ENCODE measurements around the gene KIF9.

DNA sequence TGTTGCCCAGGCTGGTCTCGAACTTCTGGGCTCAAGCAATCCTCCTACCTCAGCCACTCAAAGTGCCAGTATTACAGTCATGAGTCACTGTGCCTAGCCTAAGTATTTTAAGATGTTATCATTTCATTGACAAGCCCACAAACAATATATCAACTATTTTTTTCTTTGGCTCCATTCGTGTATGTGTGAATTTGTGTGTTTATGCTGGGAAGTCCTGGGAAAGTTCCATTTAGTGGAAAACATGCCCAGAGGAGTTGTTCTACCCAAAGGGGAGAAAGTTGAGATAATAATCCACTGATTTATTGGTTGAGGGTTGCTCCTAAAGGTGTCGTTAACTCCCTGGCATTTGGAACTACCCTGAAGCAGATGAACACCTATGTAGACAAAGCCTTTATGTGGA, 58.8 kb downstream of the KIF9 start:
- TF ChIP-seq, protein P1, sequence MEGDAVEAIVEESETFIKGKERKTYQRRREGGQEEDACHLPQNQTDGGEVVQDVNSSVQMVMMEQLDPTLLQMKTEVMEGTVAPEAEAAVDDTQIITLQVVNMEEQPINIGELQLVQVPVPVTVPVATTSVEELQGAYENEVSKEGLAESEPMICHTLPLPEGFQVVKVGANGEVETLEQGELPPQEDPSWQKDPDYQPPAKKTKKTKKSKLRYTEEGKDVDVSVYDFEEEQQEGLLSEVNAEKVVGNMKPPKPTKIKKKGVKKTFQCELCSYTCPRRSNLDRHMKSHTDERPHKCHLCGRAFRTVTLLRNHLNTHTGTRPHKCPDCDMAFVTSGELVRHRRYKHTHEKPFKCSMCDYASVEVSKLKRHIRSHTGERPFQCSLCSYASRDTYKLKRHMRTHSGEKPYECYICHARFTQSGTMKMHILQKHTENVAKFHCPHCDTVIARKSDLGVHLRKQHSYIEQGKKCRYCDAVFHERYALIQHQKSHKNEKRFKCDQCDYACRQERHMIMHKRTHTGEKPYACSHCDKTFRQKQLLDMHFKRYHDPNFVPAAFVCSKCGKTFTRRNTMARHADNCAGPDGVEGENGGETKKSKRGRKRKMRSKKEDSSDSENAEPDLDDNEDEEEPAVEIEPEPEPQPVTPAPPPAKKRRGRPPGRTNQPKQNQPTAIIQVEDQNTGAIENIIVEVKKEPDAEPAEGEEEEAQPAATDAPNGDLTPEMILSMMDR (conservative IDR thresholded peaks at IDR 0.05; ENCODE audit: low read length): no peak
- no peak for TF ChIP-seq EZH2phosphoT487 (IDR thresholded peaks at IDR 0.05; ENCODE audit: borderline replicate concordance)
